ENCODE measurements around the gene CA12. TPM values are rescaled to one million over a fixed set of nuclear protein-coding genes. Genes with fewer than 3 reads are reported as not detected.
A peak's percentile ranks its signal among the peaks of the same experiment; 100 is the strongest.
"Not testable (repeated sequence)": the region's sequence is repeated elsewhere in the genome, so short reads cannot be mapped to it uniquely, and the experiment has no call there.

Gene CA12
- 0.46 TPM in 2 replicates for total RNA-seq

GRCh38 chr15:63381301-63382204 is at the start of gene CA12:
TSS of gene CA12 (minus strand) at chr15:63381846. CDS start at chr15:63381720, 126 bp downstream.
- Mint-ChIP-seq H3K9me3 (peaks cover 6% of the 10 kb centered on the region), H3K4me1 (ENCODE audit: low read depth) (peaks cover 24% of the 10 kb centered on the region), H3K36me3 (ENCODE audit: low read depth) (no peaks in the 10 kb centered on the region), H3K27ac (no peak within 1 kb of the TSS), H3K27me3 (ENCODE audit: low read depth) (peaks cover 46% of the 10 kb centered on the region), H3K4me3 (ENCODE audit: low read depth) (peak within 1 kb of the TSS; percentile 61)
- DNase-seq (ENCODE audit: low spot score), result no peak
- intact Hi-C loops (cut with micrococcal nuclease), result no loop called here

- intact Hi-C loops (cut with micrococcal nuclease), result no loop called here
- no peak for DNase-seq (ENCODE audit: low spot score)
- no peaks in the 10 kb centered on the region for H3K4me1 Mint-ChIP-seq (ENCODE audit: low read depth)
- H3K27ac Mint-ChIP-seq, result no peak overlapping the region
- H3K4me3 Mint-ChIP-seq (ENCODE audit: low read depth), result no peak overlapping the region
- H3K27me3 Mint-ChIP-seq (ENCODE audit: low read depth), result peaks cover 6% of the 10 kb centered on the region
- H3K36me3 Mint-ChIP-seq (ENCODE audit: low read depth), result no peaks in the 10 kb centered on the region
- peaks cover 5% of the 10 kb centered on the region for H3K9me3 Mint-ChIP-seq
Measured at GRCh38 chr15:63430766-63431451, 49.3 kb upstream of the CA12 start.

GRCh38 chr15:63426552-63426951 is 44.9 kb upstream of the CA12 start:
- H3K4me1 Mint-ChIP-seq (ENCODE audit: low read depth), result no peaks in the 10 kb centered on the region
- DNase-seq (ENCODE audit: low spot score), result no peak
- intact Hi-C loops (cut with micrococcal nuclease), result no loop called here
- no peak overlapping the region for H3K4me3 Mint-ChIP-seq (ENCODE audit: low read depth)
- peaks cover 3% of the 10 kb centered on the region for H3K27me3 Mint-ChIP-seq (ENCODE audit: low read depth)
- H3K27ac Mint-ChIP-seq, result no peak overlapping the region
- H3K9me3 Mint-ChIP-seq, result peaks cover 5% of the 10 kb centered on the region
- no peaks in the 10 kb centered on the region for H3K36me3 Mint-ChIP-seq (ENCODE audit: low read depth)

- Mint-ChIP-seq H3K4me3 (ENCODE audit: low read depth) (no peak overlapping the region), H3K27me3 (ENCODE audit: low read depth) (peaks cover 6% of the 10 kb centered on the region), H3K36me3 (ENCODE audit: low read depth) (no peaks in the 10 kb centered on the region), H3K9me3 (peaks cover 5% of the 10 kb centered on the region), H3K27ac (no peak overlapping the region), H3K4me1 (ENCODE audit: low read depth) (peaks cover under 1% of the 10 kb centered on the region)
- no peak for DNase-seq (ENCODE audit: low spot score)
- intact Hi-C loops (cut with micrococcal nuclease), result no loop called here
Measured at GRCh38 chr15:63425426-63425985, 43.9 kb upstream of the CA12 start.

GRCh38 chr15:63422891-63423590 is 41.4 kb upstream of the CA12 start:
- intact Hi-C loops (cut with micrococcal nuclease), result no loop called here
- no peaks in the 10 kb centered on the region for H3K36me3 Mint-ChIP-seq (ENCODE audit: low read depth)
- peaks cover 1% of the 10 kb centered on the region for H3K4me1 Mint-ChIP-seq (ENCODE audit: low read depth)
- peaks cover 6% of the 10 kb centered on the region for H3K27me3 Mint-ChIP-seq (ENCODE audit: low read depth)
- H3K4me3 Mint-ChIP-seq (ENCODE audit: low read depth), result no peak overlapping the region
- H3K9me3 Mint-ChIP-seq, result peaks cover 5% of the 10 kb centered on the region
- DNase-seq (ENCODE audit: low spot score), result no peak
- H3K27ac Mint-ChIP-seq, result no peak overlapping the region

- H3K4me1 Mint-ChIP-seq (ENCODE audit: low read depth), result peaks cover 1% of the 10 kb centered on the region
- H3K27me3 Mint-ChIP-seq (ENCODE audit: low read depth), result peaks cover 4% of the 10 kb centered on the region
- H3K9me3 Mint-ChIP-seq, result peaks cover under 1% of the 10 kb centered on the region
- intact Hi-C loops (cut with micrococcal nuclease), result no loop called here
- H3K27ac Mint-ChIP-seq, result no peak overlapping the region
- no peak for DNase-seq (ENCODE audit: low spot score)
- H3K36me3 Mint-ChIP-seq (ENCODE audit: low read depth), result no peaks in the 10 kb centered on the region
- no peak overlapping the region for H3K4me3 Mint-ChIP-seq (ENCODE audit: low read depth)
Measured at GRCh38 chr15:63421433-63421832, 39.8 kb upstream of the CA12 start.

- intact Hi-C loops (cut with micrococcal nuclease), result no loop called here
- DNase-seq (ENCODE audit: low spot score), result no peak
- Mint-ChIP-seq H3K9me3 (no peaks in the 10 kb centered on the region), H3K4me1 (ENCODE audit: low read depth) (peaks cover 1% of the 10 kb centered on the region), H3K4me3 (ENCODE audit: low read depth) (no peak overlapping the region), H3K27me3 (ENCODE audit: low read depth) (peaks cover 4% of the 10 kb centered on the region), H3K36me3 (ENCODE audit: low read depth) (no peaks in the 10 kb centered on the region), H3K27ac (no peak overlapping the region)
Measured at GRCh38 chr15:63420333-63420747, 38.7 kb upstream of the CA12 start.

GRCh38 chr15:63418811-63419210 is 37.2 kb upstream of the CA12 start:
- Mint-ChIP-seq H3K27me3 (ENCODE audit: low read depth) (peaks cover 4% of the 10 kb centered on the region), H3K9me3 (no peaks in the 10 kb centered on the region), H3K27ac (no peak overlapping the region), H3K4me3 (ENCODE audit: low read depth) (no peak overlapping the region), H3K4me1 (ENCODE audit: low read depth) (peaks cover 1% of the 10 kb centered on the region), H3K36me3 (ENCODE audit: low read depth) (no peaks in the 10 kb centered on the region)
- DNase-seq (ENCODE audit: low spot score), result no peak
- intact Hi-C loops (cut with micrococcal nuclease), result no loop called here

GRCh38 chr15:63417721-63418120 is 36.1 kb upstream of the CA12 start:
- Mint-ChIP-seq H3K4me3 (ENCODE audit: low read depth) (no peak overlapping the region), H3K9me3 (no peaks in the 10 kb centered on the region), H3K27me3 (ENCODE audit: low read depth) (peaks cover 4% of the 10 kb centered on the region), H3K27ac (no peak overlapping the region), H3K4me1 (ENCODE audit: low read depth) (peaks cover 1% of the 10 kb centered on the region), H3K36me3 (ENCODE audit: low read depth) (no peaks in the 10 kb centered on the region)
- intact Hi-C loops (cut with micrococcal nuclease), result no loop called here
- no peak for DNase-seq (ENCODE audit: low spot score)

GRCh38 chr15:63417274-63417673 is 35.6 kb upstream of the CA12 start:
- H3K27me3 Mint-ChIP-seq (ENCODE audit: low read depth); H3K36me3 Mint-ChIP-seq (ENCODE audit: low read depth); H3K4me3 Mint-ChIP-seq (ENCODE audit: low read depth); H3K9me3 Mint-ChIP-seq; H3K27ac Mint-ChIP-seq; DNase-seq (ENCODE audit: low spot score); intact Hi-C loops (cut with micrococcal nuclease); H3K4me1 Mint-ChIP-seq (ENCODE audit: low read depth): not testable (repeated sequence)

- Mint-ChIP-seq H3K4me3 (ENCODE audit: low read depth) (no peak overlapping the region), H3K27me3 (ENCODE audit: low read depth) (peaks cover 1% of the 10 kb centered on the region)
- intact Hi-C loops (cut with micrococcal nuclease), result no loop called here
Measured at GRCh38 chr15:63414474-63415120, 33.0 kb upstream of the CA12 start.

GRCh38 chr15:63412551-63412950 is 30.9 kb upstream of the CA12 start:
- no peaks in the 10 kb centered on the region for H3K9me3 Mint-ChIP-seq
- H3K27me3 Mint-ChIP-seq (ENCODE audit: low read depth), result peaks cover 3% of the 10 kb centered on the region
- no peak for DNase-seq (ENCODE audit: low spot score)
- no peak overlapping the region for H3K27ac Mint-ChIP-seq
- H3K36me3 Mint-ChIP-seq (ENCODE audit: low read depth), result no peaks in the 10 kb centered on the region
- intact Hi-C loops (cut with micrococcal nuclease), result no loop called here
- H3K4me1 Mint-ChIP-seq (ENCODE audit: low read depth), result no peaks in the 10 kb centered on the region
- no peak overlapping the region for H3K4me3 Mint-ChIP-seq (ENCODE audit: low read depth)

More at GRCh38 chr15:63414474-63415120, 33.0 kb upstream of the CA12 start:
- Mint-ChIP-seq H3K27ac (no peak overlapping the region), H3K4me1 (ENCODE audit: low read depth) (no peaks in the 10 kb centered on the region), H3K9me3 (no peaks in the 10 kb centered on the region), H3K36me3 (ENCODE audit: low read depth) (no peaks in the 10 kb centered on the region)
- DNase-seq (ENCODE audit: low spot score), result no peak

Data from activated T-helper 2 cell treated with anti-CD3 and anti-CD28 coated beads, Interferon-gamma antibody, Interleukin-2, Interleukin-4, amounts not matched to agents 10 μg/mL and 5 μg/mL and 100 μg/mL, durations not matched to agents 14 hours and 24 hours and 36 hours (primary cell).